Spleen (tissue), 11 donors: ENCODE results near the gene ACOT11. TPM values are rescaled to one million over a fixed set of nuclear protein-coding genes. Genes with fewer than 3 reads are reported as not detected.
A peak's percentile ranks its signal among the peaks of the same experiment; 100 is the strongest.

Experiments used
- DNase-seq: peaks from one replicate; pipeline ENCODE4 v3.0.0-alpha.2; 2020
- H3K27ac ChIP-seq, 8 donors: fragments of 200-600 bp; sonication (generic) in 7 of 8; 1 replicate in 4 of 8; 2 replicates in 4 of 8; pipeline versions ENCODE4 v1.5.0 to v1.8.0; 2016 to 2021; ENCODE audit warnings: inconsistent platforms in 4 of 8, mild to moderate bottlenecking in 4 of 8, moderate library complexity in 1 of 8
- H3K27me3 ChIP-seq, 7 donors: fragments of 200-600 bp; sonication (generic) in 6 of 7; replicated peaks in 1 of 7; 1 replicate in 4 of 7; 2 replicates in 3 of 7; pipeline versions ENCODE4 v1.5.0 to v1.8.0; 2016 to 2021; ENCODE audit warnings: inconsistent platforms in 3 of 7, mild to moderate bottlenecking in 1 of 7
- H3K36me3 ChIP-seq, 6 donors: fragments of 200-600 bp; sonication (generic) in 5 of 6; 1 replicate in 4 of 6; 2 replicates in 2 of 6; pipeline versions ENCODE4 v1.5.0 to v1.8.0; 2016 to 2021; ENCODE audit warnings: inconsistent platforms in 2 of 6
- H3K4me1 ChIP-seq, 6 donors: fragments of 200-600 bp; sonication (generic) in 5 of 6; 1 replicate in 3 of 6; 2 replicates in 3 of 6; pipeline versions ENCODE4 v1.5.0 to v1.8.0; 2016 to 2021; ENCODE audit warnings: inconsistent platforms in 3 of 6
- H3K4me3 ChIP-seq, 8 donors: fragments of 200-600 bp; sonication (generic) in 7 of 8; 1 replicate in 4 of 8; 2 replicates in 4 of 8; pipeline versions ENCODE4 v1.5.0 to v1.8.0; 2016 to 2021; ENCODE audit warnings: inconsistent platforms in 4 of 8, mild to moderate bottlenecking in 4 of 8, moderate library complexity in 2 of 8
- H3K9me3 ChIP-seq, 8 donors: fragments of 200-600 bp; sonication (generic) in 7 of 8; 1 replicate in 4 of 8; 2 replicates in 4 of 8; pipeline versions ENCODE4 v1.5.0 to v1.8.0; 2016 to 2021; ENCODE audit warnings: inconsistent platforms in 4 of 8
- CTCF ChIP-seq, 11 experiments: fragments of 200-600 bp in 7 of 11; fragments of 450-650 bp in 4 of 11; sonication (generic) in 4 of 11; IDR thresholded peaks in 8 of 11; conservative IDR thresholded peaks in 3 of 11; 1 replicate in 7 of 11; 2 replicates in 4 of 11; pipeline versions ENCODE4 v1.4.0 to v1.8.0; 2016 to 2021; ENCODE audit warnings: antibody characterized with exemption in 11 of 11, inconsistent platforms in 4 of 11, mild to moderate bottlenecking in 1 of 11
- POLR2A ChIP-seq, 3 donors: fragments of 450-650 bp; IDR thresholded peaks; one replicate each; pipeline ENCODE4 v1.5.1; 2017; ENCODE audit warnings: antibody characterized with exemption in 3 of 3, mild to moderate bottlenecking in 1 of 3
- POLR2AphosphoS5 ChIP-seq, 3 donors: sonication (generic); formaldehyde crosslinking; IDR thresholded peaks; one replicate each; pipeline ENCODE4 v1.5.1; 2017; ENCODE audit warnings: antibody characterized with exemption in 3 of 3
- WGBS, 5 donors: extraction: QIAGEN DNeasy Blood & Tissue Kit in 3 of 5; methylation state at CpG; one replicate each; pipeline versions ENCODE4 v1.1.5 to v1.1.7; 2013 to 2018; 5-methylcytosine and 5-hydroxymethylcytosine counted together
- intact Hi-C: fragments of 100-400 bp; cut with DNase I; formaldehyde crosslinking; loops from one replicate; pipeline ENCODE4 v1.15.0; 2023; ENCODE audit warnings: low total_unique reads
- polyA plus RNA-seq, 3 donors: library from polyadenylated mRNA; stranded (reverse); fragments of 200-250 nt; gene quantifications; one replicate each; pipeline ENCODE4 v1.2.1, GENCODE V29; 2013
- total RNA-seq, 7 donors: library from RNA; depleted of rRNA in 3 of 7; stranded (reverse); fragments of >200 nt in 3 of 7; fragmentation: NEBNext Ultra II Directional in 4 of 7; extraction: Animal tissue kit (Norgen Biotek cat#: 25700) in 4 of 7; gene quantifications; one replicate each; pipeline versions ENCODE4 v1.1.0 to v1.2.1, GENCODE V29; 2016 to 2021
- donor health status: healthy with polysubstance abuse.
- donor health status: DM: no; HTN: no; CAD: no; lungs with moderate emphysema.
- donor health status: DM: no; HTN: no; CAD: no.
- donor health status: Bipolar disorder and iron deficiency.
- donor health status: healthy.
- donor health status: DM: no; HTN: no; CAD: no.
- donor health status: DM: yes; HTN: yes; CAD: no.

ACOT11 gene
- total and polyA plus RNA-seq, 10 donors: 0.30 to 3.2 (median 2.1) TPM

GRCh38 chr1:54558434-54559030 lies 10.5 kb downstream of the ACOT11 start:
- Histone ChIP-seq H3K9me3 (peaks cover 0 to 15% (median 5%) of the 10 kb centered on the region in 8 donors), H3K36me3 (no peaks in the 10 kb centered on the region), H3K4me1 (peaks cover 0 to 7% (median 0%) of the 10 kb centered on the region in 6 donors), H3K27ac (no peak overlapping the region), H3K27me3 (peaks cover 0 to 5% (median 0%) of the 10 kb centered on the region in 7 donors), H3K4me3 (no peak overlapping the region)
- 67 to 94% (median 81%) methylated on average over 2 to 7 of the region's 7 CpGs for WGBS, 5 donors
- peak; percentile 34 for DNase-seq
- no peak for TF ChIP-seq POLR2A (IDR thresholded peaks at IDR 0.05)
- no peak for TF ChIP-seq CTCF (IDR thresholded peaks at IDR 0.05 in 8 of 11, conservative IDR thresholded peaks at IDR 0.05 in 3 of 11)
- no peak for TF ChIP-seq POLR2AphosphoS5 (IDR thresholded peaks at IDR 0.05)
- intact Hi-C loops: no loop called here

DNA sequence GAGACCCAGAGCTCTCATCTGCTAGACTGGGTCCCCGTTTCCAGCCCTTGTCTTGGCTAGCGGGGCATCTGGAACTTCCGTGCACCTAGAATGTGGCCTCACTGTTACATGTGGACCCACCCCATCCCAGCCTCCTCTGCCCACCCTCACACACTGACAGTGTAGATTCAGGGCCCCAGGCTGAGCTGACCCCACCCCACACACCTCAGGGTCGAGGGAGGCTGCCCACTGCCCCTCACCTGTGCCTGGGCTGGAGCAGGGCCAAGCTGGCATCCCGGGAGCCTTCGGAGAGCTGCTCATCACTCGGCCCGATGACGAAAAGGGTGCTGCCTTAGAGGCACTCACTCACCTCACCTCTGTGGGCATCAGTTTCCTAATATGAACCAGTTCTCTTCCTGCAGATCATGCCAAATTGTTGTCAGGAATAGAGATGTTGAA lies 11.1 kb downstream of the ACOT11 start:
- whole genome bisulfite sequencing, 5 donors: 63 to 81% (median 74%) methylated on average over 9 of the region's 9 CpGs
- no peak overlapping the region for H3K27ac ChIP-seq

GRCh38 chr1:54559771-54560231 lies 11.8 kb downstream of the ACOT11 start:
- WGBS, 5 donors: 75 to 92% (median 86%) methylated on average over 3 of the region's 3 CpGs; no CpG with 5 or more reads in 1 of the 5 donors
- peak; percentile 56 for DNase-seq

More for the DNA sequence above, 11.1 kb downstream of the ACOT11 start:
- TF ChIP-seq POLR2A (IDR thresholded peaks at IDR 0.05) (no peak), POLR2AphosphoS5 (IDR thresholded peaks at IDR 0.05) (no peak), CTCF (IDR thresholded peaks at IDR 0.05 in 8 of 11, conservative IDR thresholded peaks at IDR 0.05 in 3 of 11) (no peak)
- peak; percentile 48 for DNase-seq
- peaks cover 0 to 7% (median 0%) of the 10 kb centered on the region in 6 donors for H3K4me1 ChIP-seq
- H3K4me3 ChIP-seq: no peak overlapping the region
- no peaks in the 10 kb centered on the region for H3K36me3 ChIP-seq
- H3K27me3 ChIP-seq: peaks cover 0 to 5% (median 0%) of the 10 kb centered on the region in 7 donors
- peaks cover 0 to 15% (median 5%) of the 10 kb centered on the region in 8 donors for H3K9me3 ChIP-seq
- intact Hi-C loops: no loop called here

More at GRCh38 chr1:54559771-54560231, 11.8 kb downstream of the ACOT11 start:
- no peak overlapping the region for H3K27ac ChIP-seq
- intact Hi-C loops: no loop called here
- peaks cover 0 to 7% (median 0%) of the 10 kb centered on the region in 6 donors for H3K4me1 ChIP-seq
- no peaks in the 10 kb centered on the region for H3K36me3 ChIP-seq
- TF ChIP-seq POLR2AphosphoS5 (IDR thresholded peaks at IDR 0.05): no peak
- TF ChIP-seq CTCF (IDR thresholded peaks at IDR 0.05 in 8 of 11, conservative IDR thresholded peaks at IDR 0.05 in 3 of 11): no peak
- no peak for TF ChIP-seq POLR2A (IDR thresholded peaks at IDR 0.05)
- H3K9me3 ChIP-seq: peaks cover 0 to 15% (median 5%) of the 10 kb centered on the region in 8 donors
- H3K4me3 ChIP-seq: no peak overlapping the region
- peaks cover 0 to 5% (median 0%) of the 10 kb centered on the region in 7 donors for H3K27me3 ChIP-seq
